HAP-1 (cell line): ENCODE results near the gene FUT1.

Source experiments
- DNase-seq, 2 experiments: peaks; one replicate each; pipeline ENCODE4 v3.0.0-alpha.2; 2016 to 2020; ENCODE audit warnings: low spot score in 2 of 2
- H3K27me3 ChIP-seq: fragments of 250-450 bp; sonication (Bioruptor Pico); 2 replicates; pipeline ENCODE4 v1.5.1; 2020; ENCODE audit warnings: low read depth, mild to moderate bottlenecking, moderate library complexity
- H3K36me3 ChIP-seq: fragments of 250-450 bp; sonication (Bioruptor Pico); replicated peaks from 2 replicates; pipeline ENCODE4 v1.5.1; 2020; ENCODE audit warnings: mild to moderate bottlenecking
- H3K4me1 ChIP-seq: fragments of 250-450 bp; sonication (Bioruptor Pico); 2 replicates; pipeline ENCODE4 v1.5.1; 2020; ENCODE audit warnings: mild to moderate bottlenecking
- H3K4me3 ChIP-seq: fragments of 250-450 bp; sonication (Bioruptor Pico); 2 replicates; pipeline ENCODE4 v1.5.1; 2020; ENCODE audit warnings: mild to moderate bottlenecking, moderate library complexity
- H3K9me3 ChIP-seq: fragments of 250-450 bp; sonication (Bioruptor Pico); 2 replicates; pipeline ENCODE4 v1.5.1; 2020; ENCODE audit warnings: mild to moderate bottlenecking, moderate library complexity
- in situ Hi-C: fragments of 300-500 bp; cut with MboI; formaldehyde crosslinking; loops from 3 replicates; pipeline ENCODE4 v1.14.3; 2020; ENCODE audit warnings: low sequenced_read_pairs, inconsistent platforms, mixed read lengths

FUT1 gene

GRCh38 chr19:48741129-48741999 is 11.1 kb downstream of the FUT1 start:
- peaks cover 13% of the 10 kb centered on the region for H3K4me1 ChIP-seq

GRCh38 chr19:48740164-48740972 is 12.1 kb downstream of the FUT1 start, which contains the start of gene RASIP1:
Gene RASIP1 (minus strand): TSS chr19:48740610. CDS start chr19:48740282, 328 bp downstream.
- H3K36me3 ChIP-seq = no peaks in the 10 kb centered on the region
- peaks cover 13% of the 10 kb centered on the region for H3K4me1 ChIP-seq
- H3K9me3 ChIP-seq = no peaks in the 10 kb centered on the region; the same call in 1 of the 2 replicates
- no peak for DNase-seq
- in situ Hi-C loops = no loop called here
- peak within 1 kb of the TSS; percentile 29 for H3K4me3 ChIP-seq
- no peaks in the 10 kb centered on the region for H3K27me3 ChIP-seq

More at GRCh38 chr19:48741129-48741999, 11.1 kb downstream of the FUT1 start:
- Histone ChIP-seq H3K36me3 (no peaks in the 10 kb centered on the region), H3K27me3 (no peaks in the 10 kb centered on the region), H3K4me3 (no peak overlapping the region), H3K9me3 (no peaks in the 10 kb centered on the region; the same call in 1 of the 2 replicates)
- in situ Hi-C loops = no loop called here
- DNase-seq = peak in 1 of 2 experiments; percentile 81

- no peak for DNase-seq
- peak overlapping the region; percentile 29 for H3K4me3 ChIP-seq
- H3K4me1 ChIP-seq = peaks cover 13% of the 10 kb centered on the region
- in situ Hi-C loops = no loop called here
- no peaks in the 10 kb centered on the region for H3K36me3 ChIP-seq
- H3K9me3 ChIP-seq = no peaks in the 10 kb centered on the region; the same call in 1 of the 2 replicates
- no peaks in the 10 kb centered on the region for H3K27me3 ChIP-seq
Observed at GRCh38 chr19:48739404-48740163, 12.9 kb downstream of the FUT1 start.

GRCh38 chr19:48738557-48739403 is 13.7 kb downstream of the FUT1 start:
- peaks cover 13% of the 10 kb centered on the region for H3K4me1 ChIP-seq
- in situ Hi-C loops = no loop called here
- H3K36me3 ChIP-seq = no peaks in the 10 kb centered on the region
- no peaks in the 10 kb centered on the region for H3K27me3 ChIP-seq
- peak; percentile 90 to 100 for DNase-seq
- H3K9me3 ChIP-seq = no peaks in the 10 kb centered on the region; the same call in 1 of the 2 replicates
- peak overlapping the region; percentile 29 for H3K4me3 ChIP-seq

- Histone ChIP-seq H3K4me3 (no peak overlapping the region), H3K27me3 (no peaks in the 10 kb centered on the region), H3K36me3 (no peaks in the 10 kb centered on the region), H3K4me1 (peaks cover 13% of the 10 kb centered on the region), H3K9me3 (no peaks in the 10 kb centered on the region; the same call in 1 of the 2 replicates)
- in situ Hi-C loops = no loop called here
- peak in 1 of 2 experiments; percentile 59 for DNase-seq
Observed at GRCh38 chr19:48737360-48737998, 15.0 kb downstream of the FUT1 start.

- Histone ChIP-seq H3K27me3 (no peaks in the 10 kb centered on the region), H3K36me3 (no peaks in the 10 kb centered on the region), H3K4me1 (peaks cover 9% of the 10 kb centered on the region), H3K4me3 (no peak overlapping the region), H3K9me3 (no peaks in the 10 kb centered on the region; the same call in 1 of the 2 replicates)
- DNase-seq = peak in 1 of 2 experiments; percentile 29
- in situ Hi-C loops = no loop called here
Observed at GRCh38 chr19:48735031-48735615, 17.3 kb downstream of the FUT1 start.

- no peaks in the 10 kb centered on the region for H3K27me3 ChIP-seq
- peaks cover 9% of the 10 kb centered on the region for H3K4me1 ChIP-seq
- in situ Hi-C loops = no loop called here
- no peak overlapping the region for H3K4me3 ChIP-seq
- DNase-seq = no peak
- no peaks in the 10 kb centered on the region for H3K36me3 ChIP-seq
- H3K9me3 ChIP-seq = no peaks in the 10 kb centered on the region; the same call in 1 of the 2 replicates
Observed at GRCh38 chr19:48734625-48735024, 17.8 kb downstream of the FUT1 start.

GRCh38 chr19:48731452-48731851 is 21.0 kb downstream of the FUT1 start:
- DNase-seq = no peak
- in situ Hi-C loops = no loop called here
- Histone ChIP-seq H3K36me3 (no peaks in the 10 kb centered on the region), H3K27me3 (no peaks in the 10 kb centered on the region), H3K4me3 (no peak overlapping the region), H3K9me3 (no peaks in the 10 kb centered on the region), H3K4me1 (no peaks in the 10 kb centered on the region)

- H3K27me3 ChIP-seq = no peaks in the 10 kb centered on the region
- no peaks in the 10 kb centered on the region for H3K9me3 ChIP-seq
- no peak for DNase-seq
- H3K36me3 ChIP-seq = no peaks in the 10 kb centered on the region
- peaks cover 9% of the 10 kb centered on the region for H3K4me1 ChIP-seq
- in situ Hi-C loops = no loop called here
- H3K4me3 ChIP-seq = no peak overlapping the region
Observed at GRCh38 chr19:48728911-48729664, 23.4 kb downstream of the FUT1 start.

- Histone ChIP-seq H3K4me3 (no peak overlapping the region), H3K9me3 (no peaks in the 10 kb centered on the region), H3K36me3 (no peaks in the 10 kb centered on the region), H3K4me1 (peaks cover 9% of the 10 kb centered on the region), H3K27me3 (no peaks in the 10 kb centered on the region)
- DNase-seq = no peak
- in situ Hi-C loops = no loop called here
Observed at GRCh38 chr19:48726556-48726955, 25.9 kb downstream of the FUT1 start.
